ENCODE data around the gene BHLHA15.

The BHLHA15 gene

GRCh38 chr7:98223351-98223897, 12.2 kb downstream of the BHLHA15 start:
- TF ChIP-seq CTCF (IDR thresholded peaks at IDR 0.05; ENCODE audit: low read length, missing control alignments), result no peak
- DNase-seq (ENCODE audit: low read depth), result no peak
- no peak overlapping the region for H3K4me3 ChIP-seq (replicated peaks; ENCODE audit: low read depth, low read length)

- DNase-seq (ENCODE audit: low read depth), result no peak
- no peak overlapping the region for H3K4me3 ChIP-seq (replicated peaks; ENCODE audit: low read depth, low read length)
- TF ChIP-seq CTCF (IDR thresholded peaks at IDR 0.05; ENCODE audit: low read length, missing control alignments), result no peak
Observed at GRCh38 chr7:98223898-98224700, 12.9 kb downstream of the BHLHA15 start.

- no peak overlapping the region for H3K4me3 ChIP-seq (replicated peaks; ENCODE audit: low read depth, low read length)
- TF ChIP-seq CTCF (IDR thresholded peaks at IDR 0.05; ENCODE audit: low read length, missing control alignments), result no peak
- no peak for DNase-seq (ENCODE audit: low read depth)
Observed at GRCh38 chr7:98224701-98225181, 13.5 kb downstream of the BHLHA15 start.

GRCh38 chr7:98225913-98226614, 14.8 kb downstream of the BHLHA15 start:
- no peak for DNase-seq (ENCODE audit: low read depth)
- no peak for TF ChIP-seq CTCF (IDR thresholded peaks at IDR 0.05; ENCODE audit: low read length, missing control alignments)
- H3K4me3 ChIP-seq (replicated peaks; ENCODE audit: low read depth, low read length), result no peak overlapping the region

GRCh38 chr7:98227939-98228338, 16.7 kb downstream of the BHLHA15 start:
- H3K4me3 ChIP-seq (replicated peaks; ENCODE audit: low read depth, low read length), result no peak overlapping the region
- no peak for TF ChIP-seq CTCF (IDR thresholded peaks at IDR 0.05; ENCODE audit: low read length, missing control alignments)
- no peak for DNase-seq (ENCODE audit: low read depth)

GRCh38 chr7:98228801-98229200, 17.6 kb downstream of the BHLHA15 start:
- H3K4me3 ChIP-seq (replicated peaks; ENCODE audit: low read depth, low read length), result no peak overlapping the region
- no peak for TF ChIP-seq CTCF (IDR thresholded peaks at IDR 0.05; ENCODE audit: low read length, missing control alignments)
- no peak for DNase-seq (ENCODE audit: low read depth)
